Mesendoderm (in vitro differentiated cells): ENCODE results near the gene TTC38.
"Not testable (repeated sequence)": the region's sequence is repeated elsewhere in the genome, so short reads cannot be mapped to it uniquely, and the experiment has no call there.

Source experiments
- DNase-seq: peaks from one replicate; pipeline ENCODE4 v3.0.0; 2013
- H2AK5ac ChIP-seq: 2 replicates; pipeline ENCODE4 v1.6.1; 2013; ENCODE audit warnings: low read length, inconsistent platforms
- H2BK120ac ChIP-seq: 2 replicates; pipeline ENCODE4 v1.6.1; 2013; ENCODE audit warnings: low read depth, mild to moderate bottlenecking, low read length, moderate library complexity, mixed read lengths
- H2BK15ac ChIP-seq: replicated peaks from 2 replicates; pipeline ENCODE4 v1.6.1; 2013; ENCODE audit warnings: low read depth, mild to moderate bottlenecking, moderate library complexity
- H2BK5ac ChIP-seq: 2 replicates; pipeline ENCODE4 v1.6.1; 2013; ENCODE audit warnings: low read length, inconsistent platforms
- H3K18ac ChIP-seq: 2 replicates; pipeline ENCODE4 v1.6.1; 2013; ENCODE audit warnings: mild to moderate bottlenecking, low read length, mixed read lengths
- H3K23ac ChIP-seq: one replicate; pipeline ENCODE4 v1.6.1; 2013; ENCODE audit warnings: low read length
- H3K27ac ChIP-seq: 2 replicates; pipeline ENCODE4 v1.5.1; 2013; ENCODE audit warnings: low read depth, mild to moderate bottlenecking, inconsistent platforms, low read length, moderate library complexity
- H3K27me3 ChIP-seq: 2 replicates; pipeline ENCODE4 v1.6.1; 2013; ENCODE audit warnings: low read length, control low read depth, mild to moderate bottlenecking, inconsistent platforms; ENCODE audit not compliant: insufficient read depth, poor library complexity
- H3K36me3 ChIP-seq: 2 replicates; pipeline ENCODE4 v1.6.1; 2013; ENCODE audit warnings: low read length, inconsistent platforms; ENCODE audit not compliant: control insufficient read depth, insufficient read depth
- H3K4ac ChIP-seq: one replicate; pipeline ENCODE4 v1.6.1; 2013; ENCODE audit warnings: low read depth, mild to moderate bottlenecking, low read length, moderate library complexity
- H3K4me1 ChIP-seq: 2 replicates; pipeline ENCODE4 v1.6.1; 2013; ENCODE audit warnings: low read depth, low read length, inconsistent platforms; ENCODE audit not compliant: control insufficient read depth
- H3K4me2 ChIP-seq: 2 replicates; pipeline ENCODE4 v1.6.1; 2013; ENCODE audit warnings: low read length
- H3K4me3 ChIP-seq: 2 replicates; pipeline ENCODE4 v1.5.1; 2013; ENCODE audit warnings: mild to moderate bottlenecking, low read length
- H3K56ac ChIP-seq: one replicate; pipeline ENCODE4 v1.6.1; 2013; ENCODE audit warnings: low read length
- H3K79me1 ChIP-seq: 2 replicates; pipeline ENCODE4 v1.6.1; 2013; ENCODE audit warnings: low read length, inconsistent platforms
- H3K79me2 ChIP-seq: 2 replicates; pipeline ENCODE4 v1.6.1; 2013; ENCODE audit warnings: mild to moderate bottlenecking, low read length; ENCODE audit not compliant: control insufficient read depth, insufficient read depth
- H3K9ac ChIP-seq: 2 replicates; pipeline ENCODE4 v1.6.1; 2013; ENCODE audit warnings: low read length, inconsistent platforms
- H4K5ac ChIP-seq: one replicate; pipeline ENCODE4 v1.6.1; 2013; ENCODE audit warnings: low read length
- H4K8ac ChIP-seq: one replicate; pipeline ENCODE4 v1.6.1; 2013; ENCODE audit warnings: low read depth, mild to moderate bottlenecking, control low read depth, low read length, moderate library complexity
- WGBS: extraction: QIAGEN DNeasy Blood & Tissue Kit; methylation state at CpG from one replicate; pipeline ENCODE4 v1.1.7; 2013; ENCODE audit warnings: low lambda C conversion rate, missing lambda C conversion rate; ENCODE audit not compliant: insufficient coverage; ENCODE audit errors: extremely low coverage; 5-methylcytosine and 5-hydroxymethylcytosine counted together

Gene TTC38

GRCh38 chr22:46308283-46308988 is 40.6 kb downstream of the TTC38 start:
- no peak overlapping the region for H4K8ac ChIP-seq
- no peak overlapping the region for H3K27ac ChIP-seq
- no CpG with 5 or more reads among the region's 23 CpGs for WGBS
- H3K4ac ChIP-seq = no peak overlapping the region
- H3K56ac ChIP-seq = no peak overlapping the region
- H4K5ac ChIP-seq = no peak overlapping the region
- H2AK5ac ChIP-seq = no peak overlapping the region
- no peak overlapping the region for H3K9ac ChIP-seq
- H3K4me2 ChIP-seq = no peak overlapping the region
- peaks cover 16% of the 10 kb centered on the region for H3K79me2 ChIP-seq
- peaks cover 14% of the 10 kb centered on the region for H3K36me3 ChIP-seq
- DNase-seq = no peak
- H2BK5ac ChIP-seq = no peak overlapping the region
- H3K4me3 ChIP-seq = no peak overlapping the region
- H2BK120ac ChIP-seq = no peak overlapping the region
- no peak overlapping the region for H2BK15ac ChIP-seq
- no peaks in the 10 kb centered on the region for H3K27me3 ChIP-seq
- no peaks in the 10 kb centered on the region for H3K4me1 ChIP-seq
- peaks cover 21% of the 10 kb centered on the region for H3K79me1 ChIP-seq
- no peak overlapping the region for H3K23ac ChIP-seq
- no peak overlapping the region for H3K18ac ChIP-seq

GRCh38 chr22:46309526-46310085 is 41.8 kb downstream of the TTC38 start:
- H3K36me3 ChIP-seq = peaks cover 17% of the 10 kb centered on the region
- H3K23ac ChIP-seq = no peak overlapping the region
- H3K79me1 ChIP-seq = peaks cover 15% of the 10 kb centered on the region
- no peak overlapping the region for H3K4me3 ChIP-seq
- H3K27ac ChIP-seq = no peak overlapping the region
- H4K5ac ChIP-seq = no peak overlapping the region
- no peak overlapping the region for H3K18ac ChIP-seq
- no peaks in the 10 kb centered on the region for H3K27me3 ChIP-seq
- no peak overlapping the region for H3K4ac ChIP-seq
- no peak for DNase-seq
- no peak overlapping the region for H3K56ac ChIP-seq
- no peak overlapping the region for H2AK5ac ChIP-seq
- H3K4me2 ChIP-seq = no peak overlapping the region
- H2BK120ac ChIP-seq = no peak overlapping the region
- no peak overlapping the region for H4K8ac ChIP-seq
- WGBS = no CpG with 5 or more reads among the region's 15 CpGs
- H2BK15ac ChIP-seq = no peak overlapping the region
- peaks cover 5% of the 10 kb centered on the region for H3K79me2 ChIP-seq
- H2BK5ac ChIP-seq = no peak overlapping the region
- no peak overlapping the region for H3K9ac ChIP-seq
- no peaks in the 10 kb centered on the region for H3K4me1 ChIP-seq

GRCh38 chr22:46312056-46312455 is 44.2 kb downstream of the TTC38 start:
- no peaks in the 10 kb centered on the region for H3K27me3 ChIP-seq
- H3K79me1 ChIP-seq = peaks cover 11% of the 10 kb centered on the region
- no peak overlapping the region for H4K5ac ChIP-seq
- H3K4me2 ChIP-seq = no peak overlapping the region
- H3K27ac ChIP-seq = no peak overlapping the region
- no peak overlapping the region for H4K8ac ChIP-seq
- WGBS = no CpG with 5 or more reads among the region's 8 CpGs
- H3K56ac ChIP-seq = no peak overlapping the region
- no peak overlapping the region for H2BK15ac ChIP-seq
- H3K9ac ChIP-seq = no peak overlapping the region
- H3K4ac ChIP-seq = no peak overlapping the region
- no peak overlapping the region for H3K23ac ChIP-seq
- no peak overlapping the region for H3K4me3 ChIP-seq
- peaks cover under 1% of the 10 kb centered on the region for H3K79me2 ChIP-seq
- no peak overlapping the region for H2BK120ac ChIP-seq
- DNase-seq = no peak
- no peaks in the 10 kb centered on the region for H3K4me1 ChIP-seq
- H2AK5ac ChIP-seq = no peak overlapping the region
- H3K18ac ChIP-seq = no peak overlapping the region
- H2BK5ac ChIP-seq = no peak overlapping the region
- H3K36me3 ChIP-seq = peaks cover 20% of the 10 kb centered on the region

GRCh38 chr22:46312848-46313247 is 45.0 kb downstream of the TTC38 start:
- not testable (repeated sequence) for H3K18ac ChIP-seq, H3K9ac ChIP-seq, H2BK5ac ChIP-seq, H3K79me2 ChIP-seq, H3K4me1 ChIP-seq, H2AK5ac ChIP-seq, H4K5ac ChIP-seq, H2BK15ac ChIP-seq, H3K23ac ChIP-seq, H3K4me3 ChIP-seq, H3K27me3 ChIP-seq, H3K4me2 ChIP-seq, H3K4ac ChIP-seq, H3K27ac ChIP-seq, H2BK120ac ChIP-seq, H4K8ac ChIP-seq, H3K56ac ChIP-seq, DNase-seq
- Histone ChIP-seq H3K79me1 (peaks cover 11% of the 10 kb centered on the region), H3K36me3 (peaks cover 22% of the 10 kb centered on the region)
- no CpG with 5 or more reads among the region's 2 CpGs for WGBS

- no peak overlapping the region for H4K5ac ChIP-seq
- H3K79me1 ChIP-seq = peaks cover 11% of the 10 kb centered on the region
- H4K8ac ChIP-seq = no peak overlapping the region
- H2BK5ac ChIP-seq = no peak overlapping the region
- no peak overlapping the region for H3K56ac ChIP-seq
- no peak overlapping the region for H3K9ac ChIP-seq
- H2AK5ac ChIP-seq = no peak overlapping the region
- no peak overlapping the region for H3K23ac ChIP-seq
- H3K4me1 ChIP-seq = no peaks in the 10 kb centered on the region
- no peak overlapping the region for H2BK120ac ChIP-seq
- DNase-seq = no peak
- no peak overlapping the region for H2BK15ac ChIP-seq
- no peak overlapping the region for H3K18ac ChIP-seq
- no peaks in the 10 kb centered on the region for H3K27me3 ChIP-seq
- WGBS = no CpG with 5 or more reads among the region's 12 CpGs
- peaks cover 2% of the 10 kb centered on the region for H3K79me2 ChIP-seq
- no peak overlapping the region for H3K4ac ChIP-seq
- H3K4me3 ChIP-seq = no peak overlapping the region
- peaks cover 17% of the 10 kb centered on the region for H3K36me3 ChIP-seq
- no peak overlapping the region for H3K4me2 ChIP-seq
- H3K27ac ChIP-seq = no peak overlapping the region
These were observed 48.2 kb downstream of the TTC38 start for GRCh38 chr22:46315976-46316375.

- H2BK15ac ChIP-seq = no peak overlapping the region
- H2AK5ac ChIP-seq = no peak overlapping the region
- no peak for DNase-seq
- no peak overlapping the region for H3K4me2 ChIP-seq
- H3K56ac ChIP-seq = no peak overlapping the region
- H3K4me1 ChIP-seq = no peaks in the 10 kb centered on the region
- H2BK120ac ChIP-seq = no peak overlapping the region
- H2BK5ac ChIP-seq = no peak overlapping the region
- no peak overlapping the region for H4K8ac ChIP-seq
- no peak overlapping the region for H4K5ac ChIP-seq
- H3K4ac ChIP-seq = no peak overlapping the region
- H3K4me3 ChIP-seq = no peak overlapping the region
- H3K36me3 ChIP-seq = peaks cover 18% of the 10 kb centered on the region
- H3K79me1 ChIP-seq = peaks cover 11% of the 10 kb centered on the region
- H3K79me2 ChIP-seq = peaks cover 2% of the 10 kb centered on the region
- no peak overlapping the region for H3K9ac ChIP-seq
- H3K18ac ChIP-seq = no peak overlapping the region
- no peaks in the 10 kb centered on the region for H3K27me3 ChIP-seq
- no peak overlapping the region for H3K23ac ChIP-seq
- WGBS = no CpG with 5 or more reads among the region's 20 CpGs
- no peak overlapping the region for H3K27ac ChIP-seq
These were observed 49.8 kb downstream of the TTC38 start for GRCh38 chr22:46317646-46318045.
